WTC11 (cell line): ENCODE data around the gene C17orf113. TPM values are rescaled to one million over a fixed set of nuclear protein-coding genes. Genes with fewer than 3 reads are reported as not detected.

Experiments
- ATAC-seq: fragments of 200-7000 bp; cut with Tn5 transposase; 2 replicates; pipeline ENCODE4 v1.10.0; 2021; ENCODE audit warnings: mild to moderate bottlenecking, moderate library complexity
- CTCF ChIA-PET: fragments of 300-600 bp; sonication (Branson Sonifier 250); formaldehyde crosslinking; loops from one replicate; lab custom pipeline; 2021; ENCODE audit warnings: antibody characterized with exemption; lab: Charles Lee
- POLR2A ChIA-PET: fragments of 350-600 bp; sonication (Branson Sonifier 250); formaldehyde crosslinking; loops from one replicate; lab custom pipeline; 2021; ENCODE audit warnings: antibody characterized with exemption; lab: Charles Lee
- DNase-seq: peaks from one replicate; pipeline ENCODE4 v3.0.0; 2021; ENCODE audit warnings: low spot score
- H3K27ac Mint-ChIP-seq: 2 replicates; pipeline ENCODE4 v1.8.0; 2021; ENCODE audit warnings: mixed read lengths
- H3K27me3 Mint-ChIP-seq: 2 replicates; pipeline ENCODE4 v1.8.0; 2021; ENCODE audit warnings: low read depth, mild to moderate bottlenecking, moderate library complexity, mixed read lengths
- H3K36me3 Mint-ChIP-seq: 2 replicates; pipeline ENCODE4 v1.8.0; 2021; ENCODE audit warnings: mixed read lengths
- H3K4me1 Mint-ChIP-seq: 2 replicates; pipeline ENCODE4 v1.8.0; 2022; ENCODE audit warnings: mixed read lengths
- H3K4me3 Mint-ChIP-seq: 2 replicates; pipeline ENCODE4 v1.8.0; 2021; ENCODE audit warnings: mild to moderate bottlenecking, moderate library complexity, mixed read lengths
- H3K9me3 Mint-ChIP-seq: 2 replicates; pipeline ENCODE4 v1.8.0; 2021; ENCODE audit warnings: mixed read lengths
- GRHL2 ChIP-seq: fragments of 250-450 bp; sonication (Bioruptor Pico); IDR thresholded peaks from 2 replicates; pipeline ENCODE4 v1.8.0; 2022; ENCODE audit warnings: mild to moderate bottlenecking, moderate library complexity; ENCODE audit not compliant: insufficient replicate concordance, severe bottlenecking
- GTF2I ChIP-seq: fragments of 250-450 bp; sonication (Bioruptor Pico); conservative IDR thresholded peaks from 2 replicates; pipeline ENCODE4 v1.4.0; 2021; ENCODE audit warnings: mild to moderate bottlenecking
- NFATC4 ChIP-seq: fragments of 250-450 bp; sonication (Bioruptor Pico); IDR thresholded peaks from 2 replicates; pipeline ENCODE4 v1.9.0; 2021; ENCODE audit warnings: mild to moderate bottlenecking
- NFE2L1 ChIP-seq: sonication (generic); formaldehyde crosslinking; IDR thresholded peaks from 2 replicates; pipeline ENCODE4 v1.8.1; 2023; ENCODE audit warnings: missing genetic modification reagents
- NR1H2 ChIP-seq: sonication (generic); formaldehyde crosslinking; IDR thresholded peaks from 2 replicates; pipeline ENCODE4 v1.9.0; 2021; ENCODE audit warnings: mild to moderate bottlenecking, moderate library complexity, missing genetic modification reagents
- SMAD3 ChIP-seq: sonication (generic); formaldehyde crosslinking; IDR thresholded peaks from 2 replicates; pipeline ENCODE4 v1.8.0; 2022; ENCODE audit warnings: missing genetic modification reagents, mild to moderate bottlenecking, borderline replicate concordance
- SMAD4 ChIP-seq: sonication (generic); formaldehyde crosslinking; IDR thresholded peaks from 2 replicates; pipeline ENCODE4 v1.8.0; 2022; ENCODE audit warnings: mild to moderate bottlenecking, missing genetic modification reagents
- TCF7 ChIP-seq: sonication (generic); formaldehyde crosslinking; IDR thresholded peaks from 2 replicates; pipeline ENCODE4 v1.8.0; 2022; ENCODE audit warnings: mild to moderate bottlenecking, low read depth, missing genetic modification reagents, moderate library complexity
- TEAD1 ChIP-seq: sonication (generic); formaldehyde crosslinking; IDR thresholded peaks from 2 replicates; pipeline ENCODE4 v1.8.0; 2022; ENCODE audit warnings: mild to moderate bottlenecking, missing genetic modification reagents
- TEAD4 ChIP-seq: sonication (generic); formaldehyde crosslinking; IDR thresholded peaks from 2 replicates; pipeline ENCODE4 v1.8.0; 2022; ENCODE audit warnings: mild to moderate bottlenecking, missing genetic modification reagents
- ZNF416 ChIP-seq: fragments of 250-450 bp; sonication (Bioruptor Pico); IDR thresholded peaks from 2 replicates; pipeline ENCODE4 v1.9.0; 2021; ENCODE audit warnings: mild to moderate bottlenecking, inconsistent platforms
- ZNF423 ChIP-seq: fragments of 250-450 bp; sonication (Bioruptor Pico); IDR thresholded peaks from 2 replicates; pipeline ENCODE4 v2.1.2; 2022; ENCODE audit warnings: mild to moderate bottlenecking, moderate library complexity
- ZNF671 ChIP-seq: fragments of 250-450 bp; sonication (Bioruptor Pico); IDR thresholded peaks from 2 replicates; pipeline ENCODE4 v1.8.0; 2021; ENCODE audit warnings: mild to moderate bottlenecking
- total RNA-seq: library from RNA; stranded (reverse); gene quantifications from 3 replicates; pipeline ENCODE4 v1.2.3, GENCODE V29; 2021
- TF ChIP-seq, protein P1 (sequence below): fragments of 250-450 bp; sonication (Bioruptor Pico); IDR thresholded peaks from 2 replicates; pipeline ENCODE4 v1.9.0; 2021; ENCODE audit warnings: mild to moderate bottlenecking
- TF ChIP-seq, protein P2 (sequence below): sonication (generic); formaldehyde crosslinking; IDR thresholded peaks from 2 replicates; pipeline ENCODE4 v1.8.1; 2023; ENCODE audit warnings: mild to moderate bottlenecking, missing genetic modification reagents
- TF ChIP-seq, protein P3 (sequence below): sonication (generic); formaldehyde crosslinking; IDR thresholded peaks from 2 replicates; pipeline ENCODE4 v1.8.1; 2022; ENCODE audit warnings: mild to moderate bottlenecking, moderate library complexity, missing genetic modification reagents
- TF ChIP-seq, protein P4 (sequence below): sonication (generic); formaldehyde crosslinking; IDR thresholded peaks from 2 replicates; pipeline ENCODE4 v1.8.1; 2022; ENCODE audit warnings: low read depth, missing genetic modification reagents, borderline replicate concordance
- TF ChIP-seq, protein P5 (sequence below): sonication (generic); formaldehyde crosslinking; IDR thresholded peaks from 2 replicates; pipeline ENCODE4 v1.8.1; 2023; ENCODE audit warnings: mild to moderate bottlenecking, missing genetic modification reagents
- TF ChIP-seq, protein P6 (sequence below): sonication (generic); formaldehyde crosslinking; IDR thresholded peaks from 2 replicates; pipeline ENCODE4 v1.8.0; 2023; ENCODE audit warnings: missing genetic modification reagents, mild to moderate bottlenecking, borderline replicate concordance

Gene C17orf113
- total RNA-seq, 1 experiment from 2014 or later, result 1.9 TPM

DNA sequence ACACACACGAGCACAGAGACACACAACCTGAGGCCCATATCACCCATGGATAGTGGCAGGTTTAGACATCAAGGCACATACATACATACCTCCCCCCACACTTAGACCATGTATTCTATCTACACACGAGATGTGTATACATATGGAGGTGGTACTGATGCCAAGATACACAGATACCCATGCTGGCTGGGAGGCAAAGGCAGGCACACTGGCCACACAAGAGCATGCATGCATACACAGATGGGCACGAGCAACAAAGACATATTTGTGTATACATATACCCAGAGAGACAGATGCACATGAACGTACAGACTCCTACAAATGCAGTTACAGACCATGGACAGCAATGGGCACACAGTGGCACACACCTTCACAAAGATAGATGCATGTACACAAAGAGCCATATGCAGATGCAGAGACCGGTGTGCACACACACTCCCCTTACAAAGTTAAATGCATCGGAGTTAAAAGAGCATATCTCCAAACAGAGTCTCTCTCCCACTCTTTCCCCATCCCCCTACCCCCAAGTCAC lies 2.0 kb upstream of the C17orf113 start (continued):
- TF ChIP-seq, protein P1, sequence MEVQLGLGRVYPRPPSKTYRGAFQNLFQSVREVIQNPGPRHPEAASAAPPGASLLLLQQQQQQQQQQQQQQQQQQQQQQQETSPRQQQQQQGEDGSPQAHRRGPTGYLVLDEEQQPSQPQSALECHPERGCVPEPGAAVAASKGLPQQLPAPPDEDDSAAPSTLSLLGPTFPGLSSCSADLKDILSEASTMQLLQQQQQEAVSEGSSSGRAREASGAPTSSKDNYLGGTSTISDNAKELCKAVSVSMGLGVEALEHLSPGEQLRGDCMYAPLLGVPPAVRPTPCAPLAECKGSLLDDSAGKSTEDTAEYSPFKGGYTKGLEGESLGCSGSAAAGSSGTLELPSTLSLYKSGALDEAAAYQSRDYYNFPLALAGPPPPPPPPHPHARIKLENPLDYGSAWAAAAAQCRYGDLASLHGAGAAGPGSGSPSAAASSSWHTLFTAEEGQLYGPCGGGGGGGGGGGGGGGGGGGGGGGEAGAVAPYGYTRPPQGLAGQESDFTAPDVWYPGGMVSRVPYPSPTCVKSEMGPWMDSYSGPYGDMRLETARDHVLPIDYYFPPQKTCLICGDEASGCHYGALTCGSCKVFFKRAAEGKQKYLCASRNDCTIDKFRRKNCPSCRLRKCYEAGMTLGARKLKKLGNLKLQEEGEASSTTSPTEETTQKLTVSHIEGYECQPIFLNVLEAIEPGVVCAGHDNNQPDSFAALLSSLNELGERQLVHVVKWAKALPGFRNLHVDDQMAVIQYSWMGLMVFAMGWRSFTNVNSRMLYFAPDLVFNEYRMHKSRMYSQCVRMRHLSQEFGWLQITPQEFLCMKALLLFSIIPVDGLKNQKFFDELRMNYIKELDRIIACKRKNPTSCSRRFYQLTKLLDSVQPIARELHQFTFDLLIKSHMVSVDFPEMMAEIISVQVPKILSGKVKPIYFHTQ (CRISPR knock-in tag), result no peak
- TF ChIP-seq NR1H2 (CRISPR knock-in tag) (no peak), TCF7 (CRISPR knock-in tag) (no peak)

DNA sequence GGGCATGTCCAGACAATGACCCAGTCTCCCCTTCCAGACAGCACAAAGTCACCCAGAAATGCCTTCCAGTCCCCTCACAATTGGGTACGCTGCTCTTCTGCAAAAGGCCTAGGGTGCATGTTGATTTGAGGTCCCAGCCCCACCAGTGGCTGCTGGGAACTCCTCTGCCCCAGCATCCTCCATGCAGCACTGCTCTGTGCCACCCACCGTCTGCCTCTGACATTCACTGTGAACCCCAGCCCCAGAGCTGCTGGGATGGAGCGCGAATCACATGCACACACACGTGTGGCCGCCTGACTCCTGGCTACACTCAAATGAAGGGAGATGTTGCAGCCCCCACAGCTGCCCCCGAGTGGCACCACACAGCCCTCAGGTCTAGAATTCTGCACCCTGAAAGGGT lies 1.2 kb upstream of the C17orf113 start:
- H3K27ac Mint-ChIP-seq, result no peak overlapping the region
- H3K27me3 Mint-ChIP-seq, result peaks cover 9% of the 10 kb centered on the region
- no peaks in the 10 kb centered on the region for H3K36me3 Mint-ChIP-seq
- ATAC-seq (no peak), DNase-seq (no peak)
- ChIA-PET POLR2A (interaction anchor here (0.7 kb wide), 1 partner anchor 121 kb away, joined by 10 read pairs; the partner anchor contains the start of gene ODAD4), CTCF (interaction anchor here (0.6 to 2.1 kb wide), 15 partner anchors 9 to 133 kb away, joined by 3 to 21 read pairs (median 3); partner anchors contain the start of genes DNAJC7, KAT2A, NKIRAS2 and ZNF385C)
- H3K4me1 Mint-ChIP-seq, result peaks cover 46% of the 10 kb centered on the region
- H3K4me3 Mint-ChIP-seq, result peak overlapping the region; percentile 76
- H3K9me3 Mint-ChIP-seq, result no peaks in the 10 kb centered on the region
- TF ChIP-seq NFE2L1 (CRISPR knock-in tag) (no peak), ZNF416 (no peak), ZNF423 (CRISPR knock-in tag) (no peak), TEAD4 (no peak), TCF7 (CRISPR knock-in tag) (no peak), SMAD4 (CRISPR knock-in tag) (no peak)
- TF ChIP-seq, protein P2, sequence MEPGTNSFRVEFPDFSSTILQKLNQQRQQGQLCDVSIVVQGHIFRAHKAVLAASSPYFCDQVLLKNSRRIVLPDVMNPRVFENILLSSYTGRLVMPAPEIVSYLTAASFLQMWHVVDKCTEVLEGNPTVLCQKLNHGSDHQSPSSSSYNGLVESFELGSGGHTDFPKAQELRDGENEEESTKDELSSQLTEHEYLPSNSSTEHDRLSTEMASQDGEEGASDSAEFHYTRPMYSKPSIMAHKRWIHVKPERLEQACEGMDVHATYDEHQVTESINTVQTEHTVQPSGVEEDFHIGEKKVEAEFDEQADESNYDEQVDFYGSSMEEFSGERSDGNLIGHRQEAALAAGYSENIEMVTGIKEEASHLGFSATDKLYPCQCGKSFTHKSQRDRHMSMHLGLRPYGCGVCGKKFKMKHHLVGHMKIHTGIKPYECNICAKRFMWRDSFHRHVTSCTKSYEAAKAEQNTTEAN (CRISPR knock-in tag), result no peak
- TF ChIP-seq, protein P3, sequence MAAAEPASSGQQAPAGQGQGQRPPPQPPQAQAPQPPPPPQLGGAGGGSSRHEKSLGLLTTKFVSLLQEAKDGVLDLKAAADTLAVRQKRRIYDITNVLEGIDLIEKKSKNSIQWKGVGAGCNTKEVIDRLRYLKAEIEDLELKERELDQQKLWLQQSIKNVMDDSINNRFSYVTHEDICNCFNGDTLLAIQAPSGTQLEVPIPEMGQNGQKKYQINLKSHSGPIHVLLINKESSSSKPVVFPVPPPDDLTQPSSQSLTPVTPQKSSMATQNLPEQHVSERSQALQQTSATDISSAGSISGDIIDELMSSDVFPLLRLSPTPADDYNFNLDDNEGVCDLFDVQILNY (CRISPR knock-in tag), result no peak
- TF ChIP-seq, protein P4, sequence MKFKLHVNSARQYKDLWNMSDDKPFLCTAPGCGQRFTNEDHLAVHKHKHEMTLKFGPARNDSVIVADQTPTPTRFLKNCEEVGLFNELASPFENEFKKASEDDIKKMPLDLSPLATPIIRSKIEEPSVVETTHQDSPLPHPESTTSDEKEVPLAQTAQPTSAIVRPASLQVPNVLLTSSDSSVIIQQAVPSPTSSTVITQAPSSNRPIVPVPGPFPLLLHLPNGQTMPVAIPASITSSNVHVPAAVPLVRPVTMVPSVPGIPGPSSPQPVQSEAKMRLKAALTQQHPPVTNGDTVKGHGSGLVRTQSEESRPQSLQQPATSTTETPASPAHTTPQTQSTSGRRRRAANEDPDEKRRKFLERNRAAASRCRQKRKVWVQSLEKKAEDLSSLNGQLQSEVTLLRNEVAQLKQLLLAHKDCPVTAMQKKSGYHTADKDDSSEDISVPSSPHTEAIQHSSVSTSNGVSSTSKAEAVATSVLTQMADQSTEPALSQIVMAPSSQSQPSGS (CRISPR knock-in tag), result no peak
- TF ChIP-seq, protein P5, sequence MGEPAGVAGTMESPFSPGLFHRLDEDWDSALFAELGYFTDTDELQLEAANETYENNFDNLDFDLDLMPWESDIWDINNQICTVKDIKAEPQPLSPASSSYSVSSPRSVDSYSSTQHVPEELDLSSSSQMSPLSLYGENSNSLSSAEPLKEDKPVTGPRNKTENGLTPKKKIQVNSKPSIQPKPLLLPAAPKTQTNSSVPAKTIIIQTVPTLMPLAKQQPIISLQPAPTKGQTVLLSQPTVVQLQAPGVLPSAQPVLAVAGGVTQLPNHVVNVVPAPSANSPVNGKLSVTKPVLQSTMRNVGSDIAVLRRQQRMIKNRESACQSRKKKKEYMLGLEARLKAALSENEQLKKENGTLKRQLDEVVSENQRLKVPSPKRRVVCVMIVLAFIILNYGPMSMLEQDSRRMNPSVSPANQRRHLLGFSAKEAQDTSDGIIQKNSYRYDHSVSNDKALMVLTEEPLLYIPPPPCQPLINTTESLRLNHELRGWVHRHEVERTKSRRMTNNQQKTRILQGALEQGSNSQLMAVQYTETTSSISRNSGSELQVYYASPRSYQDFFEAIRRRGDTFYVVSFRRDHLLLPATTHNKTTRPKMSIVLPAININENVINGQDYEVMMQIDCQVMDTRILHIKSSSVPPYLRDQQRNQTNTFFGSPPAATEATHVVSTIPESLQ (CRISPR knock-in tag), result no peak

DNA sequence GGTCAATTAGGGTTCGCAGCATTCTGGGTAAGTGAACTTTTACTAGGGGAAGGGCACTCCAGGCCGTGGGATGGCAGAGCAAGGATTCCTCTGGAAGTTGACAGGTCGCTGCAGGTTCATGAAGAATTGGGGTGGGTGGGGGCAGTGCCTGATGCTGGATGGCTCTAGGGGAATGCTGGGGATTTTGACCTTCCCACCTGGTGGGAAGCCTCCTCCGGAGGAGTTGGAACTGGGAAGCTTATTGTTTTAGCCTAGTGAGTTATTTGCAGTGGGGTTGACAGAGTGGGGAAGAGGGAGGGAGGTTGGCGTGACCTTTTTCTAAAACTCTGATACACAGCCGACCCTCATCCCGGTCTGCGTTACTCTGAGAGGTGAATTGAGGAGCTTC lies 606 bp upstream of the C17orf113 start:
- ATAC-seq, result no peak; the same call in 1 of the 2 replicates
- DNase-seq, result no peak
- Mint-ChIP-seq H3K9me3 (no peaks in the 10 kb centered on the region), H3K27me3 (peaks cover 9% of the 10 kb centered on the region), H3K4me1 (peaks cover 46% of the 10 kb centered on the region), H3K27ac (no peak overlapping the region), H3K36me3 (no peaks in the 10 kb centered on the region), H3K4me3 (peak overlapping the region; percentile 76)
- CTCF ChIA-PET, result interaction anchor here (0.6 to 2.1 kb wide), 15 partner anchors 9 to 134 kb away, joined by 3 to 21 read pairs (median 3); partner anchors contain the start of genes DNAJC7, KAT2A, NKIRAS2 and ZNF385C
- POLR2A ChIA-PET, result interaction anchor here (0.7 kb wide), 1 partner anchor 121 kb away, joined by 10 read pairs; the partner anchor contains the start of gene ODAD4
- TF ChIP-seq NFATC4 (CRISPR knock-in tag) (no peak), TEAD1 (no peak), GTF2I (CRISPR knock-in tag) (no peak), GRHL2 (CRISPR knock-in tag) (no peak), ZNF671 (no peak), SMAD3 (CRISPR knock-in tag) (no peak)
- TF ChIP-seq, protein P6, sequence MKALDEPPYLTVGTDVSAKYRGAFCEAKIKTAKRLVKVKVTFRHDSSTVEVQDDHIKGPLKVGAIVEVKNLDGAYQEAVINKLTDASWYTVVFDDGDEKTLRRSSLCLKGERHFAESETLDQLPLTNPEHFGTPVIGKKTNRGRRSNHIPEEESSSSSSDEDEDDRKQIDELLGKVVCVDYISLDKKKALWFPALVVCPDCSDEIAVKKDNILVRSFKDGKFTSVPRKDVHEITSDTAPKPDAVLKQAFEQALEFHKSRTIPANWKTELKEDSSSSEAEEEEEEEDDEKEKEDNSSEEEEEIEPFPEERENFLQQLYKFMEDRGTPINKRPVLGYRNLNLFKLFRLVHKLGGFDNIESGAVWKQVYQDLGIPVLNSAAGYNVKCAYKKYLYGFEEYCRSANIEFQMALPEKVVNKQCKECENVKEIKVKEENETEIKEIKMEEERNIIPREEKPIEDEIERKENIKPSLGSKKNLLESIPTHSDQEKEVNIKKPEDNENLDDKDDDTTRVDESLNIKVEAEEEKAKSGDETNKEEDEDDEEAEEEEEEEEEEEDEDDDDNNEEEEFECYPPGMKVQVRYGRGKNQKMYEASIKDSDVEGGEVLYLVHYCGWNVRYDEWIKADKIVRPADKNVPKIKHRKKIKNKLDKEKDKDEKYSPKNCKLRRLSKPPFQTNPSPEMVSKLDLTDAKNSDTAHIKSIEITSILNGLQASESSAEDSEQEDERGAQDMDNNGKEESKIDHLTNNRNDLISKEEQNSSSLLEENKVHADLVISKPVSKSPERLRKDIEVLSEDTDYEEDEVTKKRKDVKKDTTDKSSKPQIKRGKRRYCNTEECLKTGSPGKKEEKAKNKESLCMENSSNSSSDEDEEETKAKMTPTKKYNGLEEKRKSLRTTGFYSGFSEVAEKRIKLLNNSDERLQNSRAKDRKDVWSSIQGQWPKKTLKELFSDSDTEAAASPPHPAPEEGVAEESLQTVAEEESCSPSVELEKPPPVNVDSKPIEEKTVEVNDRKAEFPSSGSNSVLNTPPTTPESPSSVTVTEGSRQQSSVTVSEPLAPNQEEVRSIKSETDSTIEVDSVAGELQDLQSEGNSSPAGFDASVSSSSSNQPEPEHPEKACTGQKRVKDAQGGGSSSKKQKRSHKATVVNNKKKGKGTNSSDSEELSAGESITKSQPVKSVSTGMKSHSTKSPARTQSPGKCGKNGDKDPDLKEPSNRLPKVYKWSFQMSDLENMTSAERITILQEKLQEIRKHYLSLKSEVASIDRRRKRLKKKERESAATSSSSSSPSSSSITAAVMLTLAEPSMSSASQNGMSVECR, result no peak
